Stimulated activated CD4-positive, alpha-beta T cell treated with anti-CD3 and anti-CD28 coated beads, Interleukin-4, amount 100 ng/mL, for 48 hours (primary cell): ENCODE data around the gene SARM1.
A peak's percentile ranks its signal among the peaks of the same experiment; 100 is the strongest.

Experiments
- DNase-seq, 2 donors: peaks; one replicate each; pipeline ENCODE4 v3.0.0-alpha.2; 2020; ENCODE audit warnings: low read depth in 2 of 2

SARM1 gene

GRCh38 chr17:28395968-28396367 is 24.5 kb downstream of the SARM1 start:
- no peak for DNase-seq

DNA sequence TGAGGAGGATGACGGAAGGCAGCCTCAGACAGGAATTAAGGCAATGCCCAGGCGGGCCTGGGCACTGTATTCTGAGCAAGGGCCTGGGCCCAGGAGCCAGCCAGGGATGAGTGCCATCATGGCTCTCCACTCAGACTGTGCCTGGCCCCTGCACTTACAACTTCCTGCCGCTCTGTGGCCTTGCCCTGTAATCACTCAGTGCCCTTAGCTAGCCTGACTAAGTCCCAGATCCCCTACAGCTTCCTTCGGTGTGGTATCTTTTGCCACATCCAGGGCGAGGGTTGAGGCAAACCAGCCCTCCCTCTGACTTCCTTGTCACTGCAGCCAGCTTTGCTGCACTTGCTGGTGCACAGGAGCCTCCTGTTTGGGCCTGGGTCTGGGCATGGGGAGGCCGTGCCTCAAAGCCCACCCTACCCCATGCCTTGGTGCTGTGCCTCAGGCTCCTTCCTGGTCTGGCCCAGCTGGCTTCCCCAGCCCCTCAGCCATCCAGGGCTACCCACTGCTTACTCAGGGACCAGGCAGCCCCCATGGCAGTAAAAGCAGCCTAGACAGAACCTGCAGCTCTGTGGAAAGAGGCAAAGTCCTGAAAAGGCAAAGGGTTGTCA is 25.2 kb downstream of the SARM1 start:
- DNase-seq = no peak

DNA sequence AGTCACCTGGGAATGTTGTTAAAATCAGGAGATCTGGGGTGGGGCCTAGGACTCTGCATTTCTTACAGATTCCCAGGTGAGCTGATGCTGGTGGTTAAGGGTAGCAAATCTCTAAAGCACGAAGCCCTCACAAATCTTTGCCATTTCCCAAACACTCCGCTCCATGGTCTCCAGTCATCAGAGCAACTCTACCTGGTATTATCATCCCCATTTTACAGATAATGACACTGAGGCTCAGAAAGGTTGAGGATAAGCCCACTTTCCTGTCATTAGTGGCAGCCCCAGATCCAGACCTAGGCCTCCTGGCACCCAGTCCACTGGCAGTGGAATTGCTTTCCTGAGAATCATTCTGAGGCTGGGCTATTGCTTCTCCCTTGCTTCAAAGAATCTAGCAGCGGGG is 25.8 kb downstream of the SARM1 start:
- DNase-seq = no peak

DNA sequence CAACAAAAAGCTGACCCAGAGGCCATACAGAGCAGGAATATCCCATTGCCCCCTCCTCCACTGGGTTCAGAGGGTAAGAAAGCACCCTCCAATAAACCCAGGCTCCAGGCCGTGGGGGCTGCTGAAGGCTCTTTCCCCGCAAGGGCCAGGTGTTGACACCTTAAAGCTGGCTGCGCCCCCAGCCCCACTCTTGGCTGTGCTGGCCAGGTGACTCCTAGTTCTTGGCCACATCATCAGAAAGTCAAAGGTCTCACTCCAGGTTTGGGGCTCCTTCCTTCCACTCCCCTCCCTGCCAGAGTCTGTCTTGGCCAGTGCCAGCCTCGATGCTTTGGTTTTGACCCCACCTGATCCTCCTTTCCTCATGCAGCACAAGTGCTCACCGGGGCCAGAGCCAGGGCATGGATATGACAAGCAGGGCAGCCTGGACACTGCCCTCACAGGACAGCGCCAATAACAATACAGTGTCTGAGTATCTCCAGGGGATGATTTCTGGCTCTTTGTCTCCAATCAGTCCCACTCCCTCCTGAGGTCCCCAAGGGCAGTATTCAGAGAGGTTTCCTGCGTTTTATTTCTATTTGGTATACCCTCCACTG is 26.3 kb downstream of the SARM1 start:
- no peak for DNase-seq

DNA sequence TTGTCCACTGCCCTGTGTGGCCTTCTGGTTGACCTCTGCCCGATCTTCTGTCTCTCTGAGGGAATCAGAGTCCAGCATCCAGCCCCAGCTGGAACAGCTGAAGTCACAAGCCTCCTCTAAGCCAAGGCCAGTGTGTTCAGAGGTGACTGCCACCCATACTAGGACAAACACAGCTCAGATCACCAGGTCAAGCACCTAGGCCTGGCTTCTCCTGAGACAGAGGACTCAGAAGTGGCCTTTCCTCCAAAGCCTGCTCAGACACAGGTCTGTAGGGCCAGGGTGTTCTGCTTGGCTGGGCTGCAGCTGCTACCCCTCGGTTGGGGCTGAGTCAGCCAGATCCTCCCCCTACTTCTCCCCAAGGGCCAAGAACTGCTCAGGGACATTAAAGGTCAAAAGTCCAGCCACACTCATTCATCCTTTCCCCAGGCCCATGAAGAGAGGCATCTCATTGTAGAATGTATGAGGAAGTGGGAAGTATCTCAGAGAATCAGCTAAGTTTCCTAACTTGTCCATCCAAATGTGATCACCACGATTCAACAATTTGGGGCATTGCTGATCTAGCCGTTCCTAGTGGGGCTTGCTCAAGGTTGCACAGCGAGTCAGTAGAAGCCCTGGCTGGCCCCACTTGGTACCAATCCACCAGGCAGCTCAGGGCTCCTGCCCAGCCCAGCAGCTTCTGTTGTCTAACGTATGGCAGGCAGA is 26.9 kb downstream of the SARM1 start:
- DNase-seq = no peak

DNA sequence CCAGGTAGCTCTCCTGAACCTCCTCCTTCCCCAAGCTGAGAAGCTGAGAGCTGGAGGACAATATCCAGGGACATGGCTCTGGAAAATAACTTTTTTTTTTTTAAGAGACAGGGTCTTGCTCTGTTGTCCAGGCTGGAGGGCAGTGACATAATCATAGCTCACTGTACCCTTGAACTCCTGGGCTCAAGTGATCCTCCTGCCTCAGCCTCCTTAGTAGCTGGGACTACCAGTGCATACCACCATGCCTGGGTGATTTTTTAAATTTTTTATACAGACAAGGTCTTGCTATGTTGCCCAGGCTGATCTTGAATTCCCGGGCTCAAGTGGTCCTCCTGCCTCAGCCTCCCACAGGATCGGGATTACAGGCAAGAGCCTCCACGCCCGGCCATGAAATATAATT is 28.3 kb downstream of the SARM1 start:
- DNase-seq = no peak

- DNase-seq = no peak
These were observed 30.7 kb downstream of the SARM1 start for GRCh38 chr17:28402224-28402630.

DNA sequence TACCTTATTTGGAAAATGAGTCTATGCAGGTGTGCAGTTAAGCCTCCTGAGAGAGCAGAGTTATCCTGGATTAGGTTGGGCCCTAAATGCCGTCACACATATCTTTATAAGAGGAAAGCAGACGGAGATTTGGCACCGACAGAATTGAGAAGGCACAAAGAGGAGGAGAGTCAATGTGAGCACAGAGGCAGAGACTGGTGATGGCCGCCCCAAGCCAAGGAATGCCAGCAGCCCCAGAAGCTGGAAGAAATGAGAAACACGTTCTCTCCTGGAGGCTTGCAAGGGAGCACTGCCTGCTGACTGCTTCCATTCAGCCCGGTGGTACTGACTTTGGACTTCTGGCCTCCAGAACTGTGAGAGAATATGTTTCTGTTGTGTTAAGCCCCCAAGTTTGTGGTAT is 31.4 kb downstream of the SARM1 start:
- DNase-seq = no peak

- no peak for DNase-seq
These were observed 32.5 kb downstream of the SARM1 start for GRCh38 chr17:28404007-28404406.

DNA sequence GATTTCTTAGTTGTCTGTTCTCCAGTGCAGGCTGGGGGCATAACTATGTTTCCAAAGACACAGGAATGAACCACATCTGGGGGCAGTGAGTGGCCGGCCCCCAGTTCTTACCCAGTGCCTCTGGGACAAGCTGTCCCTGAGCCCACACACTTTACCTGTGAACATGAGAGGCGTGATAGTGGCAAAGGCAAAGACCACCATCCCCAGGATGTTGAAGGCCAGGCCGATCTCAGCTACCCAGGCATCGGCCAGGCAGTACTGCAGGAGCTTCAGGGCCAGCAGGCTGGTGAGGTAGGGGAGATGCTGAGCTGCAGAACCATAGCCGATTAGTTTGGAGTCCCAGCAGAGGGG is 32.9 kb downstream of the SARM1 start:
- no peak for DNase-seq

DNA sequence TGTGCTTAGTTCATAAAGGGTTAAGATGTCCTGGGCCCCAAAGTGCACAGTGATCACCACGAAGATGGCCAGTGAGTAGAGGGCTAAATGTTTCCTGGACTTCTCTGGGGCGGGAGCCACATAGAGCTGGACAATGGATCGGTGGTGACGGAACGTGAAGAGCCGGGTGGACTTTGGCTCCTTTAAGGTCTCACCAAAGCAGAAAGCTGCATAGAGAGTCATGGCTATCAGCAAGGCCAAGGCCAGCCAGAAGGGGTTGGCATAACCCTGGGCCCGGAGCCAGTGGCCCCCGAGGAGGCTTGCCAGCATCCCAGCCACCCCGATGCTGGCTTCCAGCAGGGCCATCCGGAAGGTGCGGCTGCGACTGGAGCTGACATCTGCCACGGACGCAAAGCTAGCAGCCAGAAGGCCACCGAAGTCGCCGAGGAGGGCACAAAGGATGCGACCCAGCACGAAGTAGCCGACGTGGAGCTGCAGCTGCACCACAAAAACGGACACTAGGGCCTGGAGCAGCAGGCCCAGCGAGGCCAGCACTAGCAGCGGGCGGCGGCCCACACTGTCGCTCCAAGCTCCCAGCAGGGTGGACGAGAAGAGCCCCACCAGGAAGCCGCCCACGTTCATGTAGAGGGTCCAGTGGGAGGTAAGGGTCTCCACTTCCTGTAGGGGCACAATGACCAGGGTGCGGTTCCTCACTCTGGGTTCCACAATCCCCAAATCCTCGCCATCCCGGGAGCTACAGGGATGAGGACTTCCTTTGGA is 33.5 kb downstream of the SARM1 start:
- no peak for DNase-seq

DNA sequence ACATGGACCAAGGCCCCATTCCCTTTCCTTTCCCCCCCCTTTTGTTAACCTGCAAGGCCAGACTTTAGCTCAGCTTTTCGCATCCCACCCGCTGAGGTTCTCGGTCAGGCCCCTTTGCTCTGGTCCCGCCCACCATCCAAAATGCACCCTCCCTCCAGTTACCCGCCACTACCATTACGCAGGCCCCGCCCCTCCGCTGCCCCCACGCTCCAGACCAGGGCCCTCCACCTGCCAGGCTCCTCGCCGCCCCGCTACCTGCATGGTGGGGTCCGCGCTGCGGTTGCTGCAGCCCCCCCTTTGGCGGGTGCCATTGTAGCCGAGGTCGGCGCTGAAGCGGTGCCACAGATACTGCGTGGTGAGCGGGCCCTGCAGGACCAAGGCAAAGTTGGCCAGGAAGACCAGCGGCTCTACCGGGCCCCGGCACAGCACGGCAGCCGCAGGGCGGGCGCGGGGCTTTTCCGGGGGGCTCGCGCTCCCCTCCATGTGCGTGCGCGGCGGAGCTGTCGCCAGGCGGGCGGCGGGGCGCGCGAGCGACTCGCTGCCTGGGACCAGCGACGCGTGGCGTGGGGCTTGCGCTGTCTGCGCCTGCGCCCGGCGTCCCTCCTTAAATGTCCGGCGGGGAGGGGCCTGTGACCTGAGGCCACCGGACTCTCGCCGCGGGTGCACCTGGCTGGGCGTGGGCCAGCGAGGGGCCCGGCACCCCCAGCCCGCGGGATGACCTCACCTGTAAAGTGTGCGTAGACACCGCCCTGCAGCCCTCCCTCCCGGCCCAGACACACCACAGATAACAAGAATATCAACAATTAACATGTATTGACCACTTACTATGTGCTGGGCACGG is 34.4 kb downstream of the SARM1 start, which contains the start of gene SLC46A1:
TSS of gene SLC46A1 (minus strand) at position 581 of the 841 bp plus-strand sequence. CDS start at position 483, 98 bp downstream.
- peak; percentile 60 to 62 for DNase-seq

DNA sequence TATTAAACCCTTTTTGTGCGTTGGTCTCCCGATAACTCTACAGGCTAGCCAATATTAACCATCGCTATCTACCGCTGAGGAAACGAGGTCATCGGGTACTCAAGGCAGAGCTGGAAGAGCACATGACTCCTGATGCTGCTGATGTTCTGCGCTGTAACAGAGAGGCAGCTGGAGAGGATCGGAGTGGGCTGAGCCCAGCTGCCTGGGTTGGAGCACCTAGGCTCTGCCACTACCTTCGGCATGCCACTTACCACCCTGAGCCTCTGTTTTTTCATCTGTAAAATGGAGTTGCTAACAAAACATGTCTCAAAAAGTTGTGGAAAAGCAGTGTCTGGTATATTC is 35.0 kb downstream of the SARM1 start:
- DNase-seq = no peak

GRCh38 chr17:28407130-28407973 is 35.9 kb downstream of the SARM1 start:
- DNase-seq = no peak

DNA sequence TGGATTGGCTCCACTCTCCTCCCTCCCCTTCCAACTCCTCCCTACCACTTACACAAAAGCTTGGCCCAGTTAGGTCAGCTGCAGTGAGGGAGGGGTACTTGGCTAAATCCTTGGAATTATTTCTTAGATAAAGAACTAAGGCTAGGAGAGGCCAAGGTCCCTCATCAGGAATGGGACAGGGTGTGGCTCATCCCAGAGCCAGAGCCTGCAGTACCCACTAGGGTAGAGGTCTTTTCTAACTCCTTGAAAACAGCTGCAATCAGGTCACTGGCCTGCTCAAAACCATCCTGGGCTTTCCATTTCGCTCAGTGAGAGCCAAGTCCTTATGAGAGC is 36.4 kb downstream of the SARM1 start:
- no peak for DNase-seq

- no peak for DNase-seq
These were observed 40.6 kb downstream of the SARM1 start for GRCh38 chr17:28412099-28412498.

DNA sequence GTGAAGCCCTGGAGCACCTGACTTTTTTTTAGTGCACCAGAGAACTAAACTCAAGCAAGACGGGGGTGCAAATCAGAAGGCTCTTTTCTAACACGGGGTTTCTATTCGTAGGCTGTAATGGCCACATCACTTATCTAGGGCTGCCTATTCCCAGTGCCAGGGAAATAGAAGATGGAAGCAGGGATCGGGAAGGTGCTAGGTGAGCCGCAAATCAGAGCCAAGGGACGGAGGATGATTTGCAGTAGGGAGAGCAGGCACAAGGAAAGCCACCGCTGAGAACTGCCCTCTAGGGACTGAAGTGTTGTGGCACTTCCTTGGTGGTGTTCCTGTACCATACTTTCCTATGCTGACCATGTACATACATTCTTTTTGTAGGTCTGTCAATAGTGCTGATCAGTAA is 42.3 kb downstream of the SARM1 start:
- no peak for DNase-seq

DNA sequence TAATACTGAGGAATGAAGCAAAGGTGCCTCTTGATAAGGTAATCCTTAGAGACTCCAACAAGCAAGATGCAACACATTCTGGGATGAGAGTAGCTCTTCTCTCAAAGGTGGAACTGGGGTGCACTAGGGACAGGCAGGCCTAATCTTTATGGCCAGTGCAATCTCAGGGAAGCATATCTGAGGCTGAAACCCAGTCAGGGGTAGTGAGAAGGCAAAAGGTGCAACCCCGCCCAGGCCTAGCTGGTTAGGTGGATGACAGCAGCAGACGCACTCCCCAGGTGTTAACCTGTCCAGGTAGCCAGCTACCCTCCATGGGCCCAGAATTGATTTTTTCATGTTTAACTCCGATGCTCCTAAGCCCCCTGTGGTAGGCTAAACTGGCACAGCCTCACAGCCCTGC is 44.4 kb downstream of the SARM1 start:
- DNase-seq = no peak

GRCh38 chr17:28416703-28417311 is 45.3 kb downstream of the SARM1 start:
- DNase-seq = peak; percentile 34 to 37

DNA sequence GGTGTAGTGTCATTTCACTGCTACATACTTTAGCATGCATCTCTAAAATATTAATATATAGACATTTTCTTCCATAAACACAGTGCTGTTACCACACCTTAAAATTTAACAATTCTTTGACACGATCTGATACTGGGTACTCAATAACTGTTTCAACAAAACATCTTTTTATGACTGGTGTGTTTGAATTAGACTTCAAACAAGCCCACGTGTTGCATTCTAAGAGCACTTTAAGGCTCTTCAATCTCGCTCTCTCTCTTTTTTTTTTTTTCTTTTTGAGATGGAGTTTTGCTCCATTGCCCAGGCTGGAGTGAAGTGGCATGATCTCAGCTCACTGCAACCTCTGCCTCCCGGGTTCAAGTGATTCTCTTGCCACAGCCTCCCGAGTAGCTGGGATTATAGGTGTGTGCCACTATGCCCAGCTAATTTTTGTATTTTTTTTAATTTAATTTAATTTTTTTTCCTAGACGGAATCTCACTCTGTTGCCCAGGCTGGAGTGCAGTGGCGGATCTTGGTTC is 50.4 kb downstream of the SARM1 start:
- no peak for DNase-seq
